NCI-H82 treated with DMSO at 0.1 percent for 48 hours (cell line): ENCODE measurements around the gene TBC1D22B.

ENCODE experiments used
- DNase-seq: peaks from one replicate; lab custom pipeline; 2025; ENCODE audit not compliant: unreplicated experiment; lab: John Stamatoyannopoulos, UW

TBC1D22B gene

DNA sequence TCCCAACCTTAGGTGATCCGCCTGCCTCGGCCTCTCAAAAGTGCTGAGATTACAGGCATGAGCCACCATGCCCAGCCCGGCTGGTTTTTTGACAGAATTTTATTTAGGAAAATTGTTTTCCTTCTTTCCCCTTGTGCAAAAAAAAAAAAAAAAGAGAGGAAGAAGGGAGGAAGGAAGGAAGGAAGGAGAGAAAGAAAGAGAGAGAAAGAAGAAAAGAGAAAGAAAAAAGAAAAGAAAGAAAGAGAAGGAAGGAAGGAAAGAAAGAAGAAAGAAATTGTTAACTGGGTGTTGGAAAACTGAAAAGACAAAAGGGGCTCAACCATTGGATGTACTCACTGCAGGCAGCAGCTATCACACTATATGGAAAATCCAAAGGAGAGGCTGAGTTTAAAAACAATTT, 94.8 kb downstream of the TBC1D22B start:
- DNase-seq, result no peak

DNA sequence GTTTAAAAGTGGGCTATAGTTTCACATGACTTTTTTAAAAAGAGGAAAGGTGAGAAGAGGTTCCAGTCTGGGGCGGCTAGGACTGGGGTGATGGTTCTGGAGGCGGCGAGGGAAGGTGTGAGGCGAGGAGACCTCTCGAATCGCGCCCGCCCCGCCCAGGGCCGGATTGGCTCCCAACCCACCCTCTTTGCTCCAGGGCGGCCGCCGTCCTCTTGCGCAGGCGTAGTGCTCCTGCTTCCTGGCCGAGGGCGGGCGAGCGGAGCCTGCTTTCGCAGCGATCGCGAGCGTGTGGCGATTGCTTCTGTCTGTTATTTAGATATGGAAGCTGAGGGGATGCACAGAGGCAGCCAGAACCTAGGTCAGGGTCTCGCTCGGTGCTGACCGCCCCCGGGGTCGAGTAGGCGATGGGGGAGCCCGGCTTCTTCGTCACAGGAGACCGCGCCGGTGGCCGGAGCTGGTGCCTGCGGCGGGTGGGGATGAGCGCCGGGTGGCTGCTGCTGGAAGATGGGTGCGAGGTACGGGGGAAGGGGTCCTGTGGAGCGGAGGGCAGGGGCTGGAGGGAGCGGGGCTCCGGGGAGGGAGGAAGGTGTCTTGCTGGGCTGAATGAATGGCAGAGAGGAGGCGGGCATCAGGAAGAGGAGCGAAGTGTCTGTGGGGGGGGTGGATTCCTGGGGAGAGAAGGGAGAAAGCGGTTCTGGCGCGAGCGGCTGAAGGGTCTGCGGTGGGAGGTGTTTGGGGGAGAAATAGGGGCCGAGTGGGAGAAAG, 96.4 kb downstream of the TBC1D22B start, which contains the start of gene RNF8:
TSS of gene RNF8 (plus strand) at position 223 of the 765 bp plus-strand sequence. CDS start at position 405, 182 bp downstream.
- peak; percentile 68 for DNase-seq

DNA sequence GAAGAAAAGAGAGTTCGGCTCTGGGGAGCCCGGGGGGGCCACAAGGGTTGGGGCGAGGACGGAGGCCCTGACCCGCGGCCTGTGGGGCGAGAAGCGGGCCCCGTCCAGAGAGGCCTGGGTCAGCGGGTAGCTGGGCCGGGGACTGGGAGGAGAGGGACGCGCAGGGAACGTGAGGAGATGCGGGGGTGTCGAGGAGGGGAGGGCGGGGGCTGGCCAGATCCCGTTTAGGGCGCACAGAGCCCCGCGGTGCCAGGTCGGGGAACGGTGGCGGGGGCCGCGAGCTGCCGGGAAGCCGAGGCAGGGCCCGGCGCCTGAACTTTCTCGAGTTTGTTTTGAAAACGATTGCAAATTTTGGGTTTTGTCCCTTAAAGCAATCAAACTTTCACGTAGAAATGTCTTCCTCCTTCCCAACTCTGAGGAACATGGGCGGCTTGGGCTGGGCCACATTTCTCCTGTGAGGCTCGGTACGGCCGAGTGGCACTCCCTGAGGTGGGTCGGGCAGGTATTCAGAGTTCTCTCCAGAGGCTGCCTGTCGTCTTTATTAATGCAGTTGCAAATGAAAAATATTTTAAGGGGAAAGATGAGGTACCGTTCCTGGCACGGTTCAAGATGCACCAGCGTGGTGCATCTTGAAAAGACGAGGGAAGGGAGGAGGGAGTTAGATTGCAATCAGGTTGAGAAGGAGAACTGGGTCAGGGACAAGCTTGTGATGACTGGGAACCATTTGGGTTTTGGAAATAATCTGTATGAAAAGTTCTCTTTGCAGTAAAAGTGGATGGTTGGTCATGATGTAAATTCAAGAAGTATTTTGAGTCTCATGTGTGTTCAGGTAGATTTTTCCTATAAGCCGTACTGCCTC, 97.2 kb downstream of the TBC1D22B start:
- no peak for DNase-seq

GRCh38 chr6:37357288-37357687, 99.7 kb downstream of the TBC1D22B start:
- DNase-seq, result no peak

DNA sequence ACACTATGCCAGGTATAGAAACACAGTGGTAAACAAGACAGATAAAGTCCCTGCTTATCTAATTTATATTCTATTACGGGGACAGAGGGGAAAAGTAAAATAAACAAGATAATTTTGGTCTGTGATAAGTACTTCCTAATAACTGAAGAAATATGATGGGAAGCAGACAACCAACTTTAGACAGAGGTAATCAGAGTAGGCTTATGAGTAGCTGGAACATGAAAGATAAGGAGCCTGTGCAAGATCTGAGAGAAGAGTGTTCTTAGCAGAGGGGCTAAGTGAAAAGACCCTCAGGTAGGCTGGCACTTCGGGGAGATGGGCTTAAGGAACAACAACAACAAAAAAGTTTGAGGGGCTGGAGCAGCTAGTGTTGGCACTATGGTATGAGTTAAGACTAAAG, 100.3 kb downstream of the TBC1D22B start:
- DNase-seq, result no peak

GRCh38 chr6:37359039-37359438, 101.5 kb downstream of the TBC1D22B start:
- DNase-seq, result no peak

DNA sequence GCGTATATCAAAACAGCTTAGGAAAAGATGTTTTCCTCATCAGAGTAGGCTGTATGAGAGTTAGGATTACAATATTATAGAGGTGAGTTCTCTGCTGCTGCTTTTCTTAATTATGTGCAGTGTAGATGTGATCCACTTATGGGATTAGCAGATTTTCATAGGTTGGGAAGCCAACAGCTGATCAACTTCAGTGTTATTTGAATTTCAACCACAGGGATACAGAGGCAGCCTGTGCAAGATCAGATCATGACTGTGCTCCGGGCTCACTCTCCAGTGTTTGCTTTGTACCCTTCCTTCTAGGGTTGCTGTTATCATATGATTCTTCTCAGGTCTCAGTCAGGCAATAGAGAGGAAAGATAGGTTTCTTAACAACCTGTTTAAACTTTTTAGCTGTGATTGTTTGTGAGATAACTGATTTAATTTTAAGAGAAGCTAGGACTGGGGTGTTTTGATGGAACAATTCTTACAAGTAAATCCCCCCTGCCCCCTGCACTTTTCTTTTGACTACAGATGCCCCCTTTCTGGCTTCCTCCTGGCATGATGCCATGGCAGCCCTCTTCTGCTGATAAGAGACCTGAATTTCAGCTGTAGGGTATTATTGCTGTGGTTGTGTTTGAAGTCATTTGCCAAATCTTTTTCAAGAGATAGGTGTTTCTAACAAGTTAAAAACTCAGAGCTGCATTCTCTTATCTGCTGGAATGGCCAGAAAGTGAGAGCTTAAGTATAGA, 104.7 kb downstream of the TBC1D22B start:
- peak; percentile 83 for DNase-seq

- no peak for DNase-seq
These were observed 108.2 kb downstream of the TBC1D22B start for GRCh38 chr6:37365791-37366190.

GRCh38 chr6:37366910-37367309, 109.3 kb downstream of the TBC1D22B start:
- no peak for DNase-seq

GRCh38 chr6:37368961-37369320, 111.4 kb downstream of the TBC1D22B start:
- no peak for DNase-seq

DNA sequence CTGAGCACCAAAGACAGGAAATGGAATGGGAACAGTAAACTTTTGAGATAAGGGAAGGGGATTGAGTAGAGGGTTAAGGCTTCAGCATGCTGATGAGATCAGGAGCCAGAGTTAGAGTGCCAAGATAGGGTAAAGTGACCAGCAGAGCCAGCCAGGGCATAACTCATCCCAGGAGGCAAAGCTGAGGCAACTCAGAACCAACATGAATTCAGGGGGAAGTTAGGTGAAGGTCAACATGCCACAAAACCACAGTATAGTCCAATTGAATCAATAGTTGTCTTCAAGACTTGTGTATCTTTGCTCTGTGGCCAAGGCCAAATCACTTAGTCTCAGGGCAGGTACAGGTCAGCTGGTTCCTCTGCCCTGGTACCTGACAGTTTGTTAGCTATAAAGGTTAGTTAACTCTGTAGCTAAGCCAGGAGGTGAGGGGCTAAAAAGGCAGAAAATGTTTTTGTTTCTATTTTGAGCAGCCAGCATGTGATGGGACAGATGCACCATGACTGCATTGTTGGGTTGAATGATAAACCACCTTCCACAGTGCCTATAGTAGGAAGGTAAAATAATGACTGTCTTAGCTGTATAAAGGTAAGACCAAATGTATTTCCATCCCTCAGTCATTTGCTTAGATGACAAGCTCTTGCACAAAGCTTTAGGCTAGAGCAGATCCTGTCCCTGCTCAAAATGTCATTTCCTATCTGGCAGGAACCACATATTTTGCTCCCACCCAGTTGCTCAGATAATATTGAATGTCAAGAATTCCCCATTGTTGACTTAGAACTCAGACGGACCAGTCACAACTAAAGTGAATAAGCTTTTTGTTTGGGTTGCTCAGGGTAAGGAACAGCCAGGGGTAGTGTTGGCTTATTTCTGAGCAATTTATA, 112.0 kb downstream of the TBC1D22B start:
- DNase-seq, result no peak

DNA sequence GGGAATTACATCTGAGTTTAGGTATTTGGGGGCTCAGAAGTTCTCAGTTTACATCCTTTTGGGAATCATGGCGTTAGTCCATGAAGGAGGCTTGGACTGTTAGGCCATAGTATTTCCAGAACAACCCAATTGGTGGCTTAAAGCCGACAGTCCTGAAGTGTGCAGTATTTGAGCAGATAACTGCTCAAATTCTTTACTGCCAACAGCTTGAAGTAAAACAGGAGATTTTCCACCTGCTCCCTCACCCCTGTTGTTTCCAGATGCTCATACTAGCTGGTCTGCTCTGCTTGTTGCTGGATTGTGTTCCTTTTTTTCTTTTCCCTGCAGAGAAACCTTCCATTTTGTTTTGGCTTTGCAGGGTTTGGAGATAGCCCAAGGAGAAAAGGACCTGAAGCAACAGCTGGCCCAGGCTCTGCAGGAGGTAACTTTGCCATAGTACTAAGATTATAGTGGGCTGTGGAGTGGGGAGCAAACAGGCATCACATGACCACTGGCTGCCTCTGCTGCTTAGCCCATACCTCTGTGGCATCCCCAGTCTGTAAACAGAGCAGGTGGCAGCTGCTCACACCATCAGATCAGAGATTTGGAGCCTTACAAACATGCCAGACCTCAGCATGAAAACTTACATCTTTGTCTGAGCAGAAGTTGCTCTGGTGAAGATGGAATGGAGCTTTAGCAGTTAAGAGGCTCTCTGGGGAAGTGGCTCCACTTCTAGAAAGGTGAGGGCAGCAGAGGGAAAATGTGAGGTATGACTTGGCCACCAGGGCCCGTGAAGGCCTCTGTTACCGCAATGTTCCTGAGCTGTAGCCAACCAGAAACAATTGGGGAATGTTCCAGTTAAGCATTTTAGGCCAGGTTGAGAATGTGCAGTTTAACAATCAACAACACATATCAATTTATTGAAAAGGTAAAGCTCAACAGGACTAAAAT, 113.8 kb downstream of the TBC1D22B start:
- DNase-seq, result no peak

GRCh38 chr6:37372116-37372515, 114.5 kb downstream of the TBC1D22B start:
- no peak for DNase-seq

- DNase-seq, result no peak
These were observed 116.4 kb downstream of the TBC1D22B start for GRCh38 chr6:37373822-37374471.

DNA sequence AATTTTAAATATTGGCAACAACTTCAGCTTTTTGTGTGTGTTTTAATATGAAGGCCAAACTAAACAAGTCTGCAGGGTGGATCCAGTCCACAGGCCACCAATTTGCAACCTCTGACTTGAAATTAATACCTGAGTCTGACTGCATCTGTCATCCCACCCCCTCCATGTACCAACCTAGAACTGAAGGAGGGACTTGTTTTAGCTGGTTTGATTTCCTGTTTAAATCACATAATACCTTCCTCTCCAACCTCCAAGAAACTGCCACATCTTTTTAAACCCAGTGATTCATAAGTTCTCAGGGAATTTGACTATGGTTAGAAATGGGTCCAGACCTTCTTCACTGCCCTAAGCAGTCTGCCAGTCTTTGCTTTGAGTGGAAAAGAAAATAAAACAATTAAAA, 117.8 kb downstream of the TBC1D22B start:
- DNase-seq, result no peak

- no peak for DNase-seq
These were observed 118.6 kb downstream of the TBC1D22B start for GRCh38 chr6:37376078-37376743.

DNA sequence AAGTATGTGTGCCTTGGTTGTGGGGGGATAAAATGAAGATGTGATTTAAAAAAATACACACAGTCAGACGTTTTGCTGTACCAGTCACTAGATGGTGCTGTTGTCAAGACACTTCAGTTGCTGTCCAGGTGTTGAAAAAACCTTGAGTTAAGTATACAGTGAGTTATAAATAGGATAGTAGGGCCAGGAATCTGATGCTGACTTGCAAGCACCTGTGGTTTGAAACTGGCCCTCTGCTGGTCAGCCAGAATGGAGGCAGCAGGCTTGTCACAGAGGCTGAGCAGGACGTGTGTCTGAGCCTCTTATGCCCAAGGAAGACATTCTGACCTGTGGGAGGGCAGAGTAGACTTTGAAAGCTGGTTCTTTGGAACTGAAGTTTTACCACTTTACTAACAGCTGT, 124.0 kb downstream of the TBC1D22B start:
- DNase-seq, result peak; percentile 81
